Activated CD8-positive, alpha-beta memory T cell treated with anti-CD3 and anti-CD28 coated beads for 36 hours (primary cell): ENCODE results near the gene CAMK4. TPM values are rescaled to one million over a fixed set of nuclear protein-coding genes. Genes with fewer than 3 reads are reported as not detected.
"Not testable (repeated sequence)": the region's sequence is repeated elsewhere in the genome, so short reads cannot be mapped to it uniquely, and the experiment has no call there.

Experiments used
- CTCF ChIA-PET: fragments of 350-600 bp; sonication (Branson Sonifier 250); formaldehyde crosslinking; loops from one replicate; lab custom pipeline; 2021; ENCODE audit warnings: antibody characterized with exemption; lab: Charles Lee
- POLR2A ChIA-PET: fragments of 350-600 bp; sonication (Branson Sonifier 250); formaldehyde crosslinking; loops from one replicate; lab custom pipeline; 2021; ENCODE audit warnings: antibody characterized with exemption; lab: Charles Lee
- total RNA-seq, 2 experiments: library from RNA; stranded (reverse); gene quantifications; one replicate each; pipeline ENCODE4 v1.2.3, GENCODE V29; 2021

CAMK4 gene
- total RNA-seq, 2 experiments from 2014 or later, result 51.8 to 57.4 TPM

DNA sequence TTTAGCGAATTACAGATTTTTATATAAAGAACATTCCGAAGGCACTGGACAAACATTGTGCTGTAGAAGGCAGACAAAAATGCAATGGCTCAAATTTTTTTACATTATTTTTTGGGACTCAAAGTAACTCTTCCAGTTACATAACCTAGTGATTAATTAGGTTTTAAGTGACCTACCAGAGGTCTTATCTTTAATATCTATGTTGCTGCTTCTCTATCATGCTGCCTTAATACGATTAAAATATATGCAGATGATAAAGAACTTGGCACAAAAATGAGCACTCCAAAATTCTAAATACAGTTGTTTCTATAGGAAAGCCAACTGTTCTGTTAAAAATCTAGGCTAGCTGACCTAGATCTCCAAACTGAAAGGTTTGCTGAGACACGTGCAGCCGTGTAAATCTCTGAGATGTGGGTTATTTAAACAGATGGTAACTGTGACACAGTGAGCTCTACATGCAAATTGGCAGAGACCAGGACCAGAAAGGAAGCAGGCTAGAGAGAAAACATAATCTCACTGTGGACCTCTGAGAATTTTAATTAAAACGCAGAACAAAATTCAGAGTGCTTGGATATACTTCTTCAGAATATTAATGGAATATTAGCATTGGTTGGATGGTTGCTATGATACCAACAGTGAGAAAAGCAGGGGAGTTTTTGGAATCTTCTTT is 56.2 kb downstream of the CAMK4 start:
- ChIA-PET POLR2A (no interaction called here), CTCF (interaction anchor here (0.7 to 3.3 kb wide), 2 partner anchors 17 to 122 kb away, joined by 4 to 27 read pairs; no protein-coding TSS in a partner anchor)

DNA sequence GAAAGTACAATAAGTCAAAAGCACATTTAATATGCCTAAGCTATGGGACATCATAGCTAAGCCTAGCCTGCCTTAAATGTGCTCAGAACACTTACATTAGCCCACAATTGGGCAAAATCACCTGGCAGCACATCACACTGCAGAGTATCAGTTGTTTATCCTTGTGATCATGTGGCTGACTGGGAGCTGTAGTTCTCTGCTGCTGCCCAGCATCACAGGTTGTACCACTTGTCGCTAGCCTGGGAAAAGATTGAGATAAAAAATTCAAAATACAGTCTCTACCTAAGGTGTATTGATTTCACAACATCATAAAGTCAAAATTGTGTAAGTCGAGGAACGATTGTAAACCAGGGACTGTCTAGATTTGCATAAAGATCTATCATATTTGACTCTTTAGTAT is 58.6 kb downstream of the CAMK4 start:
- ChIA-PET CTCF (interaction anchor here (0.7 to 1.0 kb wide), 2 partner anchors 122 to 879 kb away, joined by 3 to 4 read pairs; no protein-coding TSS in a partner anchor), POLR2A (no interaction called here)

DNA sequence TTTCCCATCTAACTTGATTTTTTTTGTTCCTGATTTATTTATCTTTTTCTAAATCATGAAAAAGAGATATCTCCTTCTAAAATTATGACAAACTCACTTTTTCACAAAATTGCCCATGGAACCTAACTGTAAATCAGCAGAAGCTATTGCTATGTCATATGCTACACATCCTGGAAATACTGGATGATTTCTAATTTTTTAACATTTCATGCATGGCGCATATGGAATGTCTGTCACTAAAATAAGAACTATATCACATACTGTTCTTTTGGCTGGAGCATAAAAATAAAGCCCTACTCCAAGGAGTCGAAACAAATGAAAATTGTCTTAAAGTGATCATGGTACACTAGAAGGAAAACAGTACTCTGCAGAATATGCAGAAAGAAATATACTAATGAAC is 60.6 kb downstream of the CAMK4 start:
- ChIA-PET CTCF (no interaction called here), POLR2A (no interaction called here)

- CTCF ChIA-PET, result no interaction called here
- POLR2A ChIA-PET, result no interaction called here
These were observed 70.4 kb downstream of the CAMK4 start for GRCh38 chr5:111294551-111294950.

- POLR2A ChIA-PET, result no interaction called here
- CTCF ChIA-PET, result no interaction called here
These were observed 71.5 kb downstream of the CAMK4 start for GRCh38 chr5:111295649-111296048.

DNA sequence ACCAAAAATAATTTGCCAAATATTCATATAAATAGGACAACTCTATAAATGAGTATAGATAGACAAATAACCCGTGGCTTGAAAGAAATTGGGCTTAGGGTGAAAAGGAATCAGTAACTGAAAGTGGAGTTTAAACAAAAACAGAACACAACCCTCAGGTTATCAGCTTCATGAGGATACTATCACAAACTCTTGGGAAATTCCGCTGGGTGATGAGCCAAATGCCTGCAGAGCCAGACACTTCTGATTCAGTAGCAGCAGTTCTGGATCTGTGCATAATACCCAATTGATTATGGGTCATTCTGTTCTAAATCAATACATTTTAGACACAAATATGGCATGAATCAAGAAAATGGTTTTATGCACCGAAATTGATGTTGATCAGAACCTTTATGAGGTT is 72.4 kb downstream of the CAMK4 start:
- CTCF ChIA-PET, result interaction anchor here (1.6 kb wide), 1 partner anchor 18 kb away, joined by 4 read pairs; no protein-coding TSS in a partner anchor
- POLR2A ChIA-PET, result no interaction called here

GRCh38 chr5:111299067-111299481 is 74.9 kb downstream of the CAMK4 start:
- CTCF ChIA-PET, result interaction anchor here (1.4 kb wide), 1 partner anchor 44 kb away, joined by 3 read pairs; no protein-coding TSS in a partner anchor

DNA sequence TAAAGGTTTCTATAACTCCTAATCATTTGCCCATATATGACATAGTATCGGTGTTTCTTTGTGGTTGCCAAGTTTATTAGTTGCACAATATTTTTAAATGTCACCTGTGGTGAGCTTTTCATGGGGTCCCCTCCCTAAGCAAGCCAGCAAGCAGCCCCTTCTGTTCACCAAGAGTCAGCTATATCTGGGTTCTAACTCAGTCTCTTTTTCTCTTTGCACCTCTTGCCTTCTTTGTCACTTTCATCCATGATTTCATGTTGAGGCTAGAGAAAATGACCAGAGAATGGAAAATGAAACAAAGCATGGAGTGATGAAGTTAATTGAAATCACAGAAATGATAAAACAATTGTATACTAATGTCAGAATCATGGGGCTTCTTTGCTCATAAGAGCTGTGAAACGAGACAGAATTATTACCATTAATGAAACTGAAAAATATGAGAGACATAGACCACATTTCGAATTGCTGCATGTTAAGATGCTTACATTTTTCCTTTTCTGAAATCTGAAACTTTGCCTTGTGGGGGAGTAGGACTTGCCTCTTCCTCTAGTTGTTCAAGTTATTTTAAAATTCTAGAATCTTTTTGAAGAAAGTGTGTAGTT is 75.7 kb downstream of the CAMK4 start:
- CTCF ChIA-PET, result interaction anchor here (0.8 to 1.6 kb wide), 3 partner anchors 45 to 79 kb away, joined by 3 read pairs; no protein-coding TSS in a partner anchor
- POLR2A ChIA-PET, result interaction anchor here (0.9 kb wide), 1 partner anchor 45 kb away, joined by 4 read pairs; no protein-coding TSS in a partner anchor

More at GRCh38 chr5:111299067-111299481, 74.9 kb downstream of the CAMK4 start:
- POLR2A ChIA-PET, result interaction anchor here (0.9 kb wide), 1 partner anchor 44 kb away, joined by 4 read pairs; no protein-coding TSS in a partner anchor

DNA sequence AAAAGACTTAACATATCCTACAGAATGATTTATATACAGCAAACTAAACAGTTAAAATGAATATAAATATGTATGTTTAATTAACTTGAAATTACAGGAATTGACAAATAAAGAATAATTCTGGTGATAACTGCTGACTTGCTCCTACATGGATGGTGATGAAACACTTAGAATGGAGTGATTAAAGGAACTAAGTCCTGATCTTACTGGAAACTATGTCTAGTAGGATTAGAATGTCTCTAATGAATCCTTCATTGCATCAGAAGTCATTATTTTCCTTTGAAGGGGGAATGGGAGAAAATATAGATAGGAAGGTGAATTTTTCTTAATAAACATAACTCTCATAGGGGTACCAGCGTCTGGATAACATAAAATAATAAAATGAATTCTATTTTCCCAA is 77.1 kb downstream of the CAMK4 start:
- POLR2A ChIA-PET, result no interaction called here

DNA sequence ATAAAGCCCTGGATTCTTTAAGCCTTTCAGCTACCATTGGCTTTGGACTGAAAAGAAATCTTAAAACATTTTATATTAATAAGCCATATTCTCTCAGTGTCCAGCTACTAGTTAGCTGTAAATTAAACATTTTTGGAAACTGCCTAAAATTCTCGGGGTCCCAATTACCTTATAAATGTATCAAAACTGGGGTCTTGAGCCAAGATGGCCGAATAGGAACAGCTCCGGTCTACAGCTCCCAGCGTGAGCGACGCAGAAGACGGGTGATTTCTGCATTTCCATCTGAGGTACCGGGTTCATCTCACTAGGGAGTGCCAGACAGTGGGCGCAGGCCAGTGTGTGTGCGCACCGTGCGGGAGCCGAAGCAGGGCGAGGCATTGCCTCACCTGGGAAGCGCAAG is 77.9 kb downstream of the CAMK4 start:
- POLR2A ChIA-PET, result not testable (repeated sequence)

More for the DNA sequence above, 77.1 kb downstream of the CAMK4 start:
- CTCF ChIA-PET, result no interaction called here

DNA sequence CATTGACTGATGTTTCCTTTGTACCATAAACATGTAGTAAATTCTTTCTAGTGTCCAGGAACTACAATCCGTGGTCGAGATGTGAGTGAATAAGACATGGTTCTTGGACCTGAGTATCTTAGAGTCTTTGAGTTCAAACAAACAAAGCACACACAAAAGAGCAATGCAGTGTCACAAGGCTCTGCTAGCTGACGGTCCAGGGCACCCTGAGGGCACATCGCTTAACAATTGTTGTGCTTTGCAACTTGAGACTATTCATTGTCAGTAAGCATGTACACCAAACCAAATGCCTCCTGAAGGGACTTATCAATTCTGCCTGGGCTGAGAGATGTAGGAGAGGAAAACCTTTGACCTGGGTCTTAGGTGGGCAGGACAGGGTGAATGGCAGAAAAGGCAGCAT is 84.8 kb downstream of the CAMK4 start:
- CTCF ChIA-PET, result interaction anchor here (1.0 kb wide), 1 partner anchor 12 kb away, joined by 3 read pairs; no protein-coding TSS in a partner anchor
- POLR2A ChIA-PET, result no interaction called here

More for the DNA sequence above, 77.9 kb downstream of the CAMK4 start:
- CTCF ChIA-PET, result not testable (repeated sequence)

DNA sequence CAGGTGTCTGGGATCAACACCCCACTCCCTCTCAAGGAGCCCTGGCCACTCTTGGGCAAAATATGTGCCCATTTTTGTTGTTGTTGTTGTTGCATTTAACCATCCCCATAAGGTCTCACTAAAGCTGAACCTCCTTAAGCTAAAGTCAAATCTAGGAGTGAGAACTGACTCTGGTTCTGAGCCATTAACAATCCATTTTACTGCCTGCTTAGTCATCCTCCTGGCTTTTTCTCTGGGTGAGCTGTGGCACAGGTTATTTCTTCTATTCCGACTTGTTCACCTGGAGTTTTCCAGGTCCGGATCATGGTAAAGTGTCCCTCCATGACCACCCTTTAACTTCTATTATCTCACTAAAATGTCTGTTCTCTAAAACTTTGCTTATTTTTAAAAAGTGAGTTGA is 85.2 kb downstream of the CAMK4 start:
- ChIA-PET POLR2A (no interaction called here), CTCF (no interaction called here)

GRCh38 chr5:111310711-111311620 is 86.8 kb downstream of the CAMK4 start:
- ChIA-PET POLR2A (no interaction called here), CTCF (no interaction called here)

DNA sequence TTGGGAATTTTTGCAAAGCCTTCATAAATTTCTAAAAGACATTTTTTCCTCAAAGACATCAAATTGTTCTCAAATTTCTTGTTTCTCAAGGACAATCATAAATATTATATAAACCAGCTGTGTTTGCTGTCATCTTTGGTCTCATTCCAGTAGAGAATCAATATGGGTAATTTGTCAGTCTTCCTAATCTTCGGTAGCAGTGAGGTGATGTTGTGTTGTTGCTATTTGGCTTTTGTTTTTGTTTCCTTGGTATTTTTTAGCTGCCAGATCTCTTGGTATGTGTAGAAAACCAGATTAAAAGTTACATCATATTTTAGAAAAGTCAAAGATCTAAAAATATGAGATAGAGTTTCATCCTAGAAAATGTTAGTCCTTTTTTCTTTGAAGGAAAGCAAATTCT is 87.5 kb downstream of the CAMK4 start:
- CTCF ChIA-PET, result no interaction called here
- POLR2A ChIA-PET, result interaction anchor here (0.5 kb wide), 1 partner anchor 73 kb away, joined by 3 read pairs; no protein-coding TSS in a partner anchor

GRCh38 chr5:111313017-111313724 is 89.0 kb downstream of the CAMK4 start:
- CTCF ChIA-PET, result interaction anchor here (0.7 kb wide), 1 partner anchor 1638 kb away, joined by 3 read pairs; no protein-coding TSS in a partner anchor
- POLR2A ChIA-PET, result no interaction called here

- CTCF ChIA-PET, result interaction anchor here (1.3 kb wide), 1 partner anchor 12 kb away, joined by 3 read pairs; no protein-coding TSS in a partner anchor
- POLR2A ChIA-PET, result no interaction called here
These were observed 96.8 kb downstream of the CAMK4 start for GRCh38 chr5:111320953-111321352.

DNA sequence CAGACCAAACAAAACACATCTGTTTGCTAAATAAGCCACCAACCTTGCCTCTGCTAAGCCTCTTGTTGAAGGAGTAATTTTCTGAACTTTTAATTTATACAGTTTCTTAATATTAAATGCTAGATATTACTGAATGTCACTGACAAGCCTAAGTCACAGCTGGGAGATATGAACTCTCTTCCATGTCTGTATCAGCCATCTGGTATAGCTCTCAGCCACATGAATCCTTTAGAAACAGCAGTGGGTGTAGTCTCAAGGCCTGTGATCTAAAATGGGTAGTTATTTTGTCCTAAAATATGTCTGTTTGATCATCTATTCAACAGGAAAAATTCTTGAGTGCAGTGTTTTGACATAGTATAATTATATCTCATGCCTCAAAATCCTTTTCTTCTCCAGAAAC is 97.2 kb downstream of the CAMK4 start:
- ChIA-PET POLR2A (no interaction called here), CTCF (interaction anchor here (1.3 kb wide), 1 partner anchor 13 kb away, joined by 3 read pairs; no protein-coding TSS in a partner anchor)

DNA sequence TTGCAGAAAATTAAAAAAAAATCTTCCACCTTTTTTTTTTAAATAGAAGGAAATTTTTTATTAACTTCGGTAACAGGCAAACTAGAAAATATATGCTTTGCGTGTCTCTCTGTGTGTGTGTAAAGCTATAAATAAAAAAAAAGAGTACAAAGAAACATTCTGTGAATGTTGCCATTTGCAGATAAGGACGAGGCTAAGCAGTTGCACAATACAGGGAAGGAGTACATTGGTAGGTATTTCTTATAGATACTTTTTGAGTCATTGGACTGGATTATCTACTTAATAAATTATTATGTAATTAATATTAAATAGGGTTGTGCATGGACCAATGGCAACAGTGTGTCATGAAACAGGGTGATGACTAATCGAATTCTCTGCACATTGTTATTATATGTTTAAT is 102.4 kb downstream of the CAMK4 start:
- POLR2A ChIA-PET, result no interaction called here
- CTCF ChIA-PET, result no interaction called here
